GM12891 (cell line): ENCODE results near the gene ARHGEF16.

Experiments used
- POLR2A ChIP-seq: IDR thresholded peaks from 2 replicates; pipeline ENCODE4 v1.6.1; 2011; ENCODE audit warnings: low read depth, low read length, control low read depth
- POLR2AphosphoS5 ChIP-seq: IDR thresholded peaks from 2 replicates; pipeline ENCODE4 v1.6.1; 2011; ENCODE audit warnings: low read depth, low read length, control low read depth
- SPI1 ChIP-seq: IDR thresholded peaks from 2 replicates; pipeline ENCODE4 v1.6.1; 2011; ENCODE audit warnings: low read depth, low read length, control low read depth

- no peak for TF ChIP-seq POLR2AphosphoS5
- TF ChIP-seq POLR2A: no peak
- no peak for TF ChIP-seq SPI1
Measured at GRCh38 chr1:3468236-3469103, 14.0 kb downstream of the ARHGEF16 start.
